Glutamatergic neuron (in vitro differentiated cells): ENCODE results near the gene TP53BP2. TPM values are rescaled to one million over a fixed set of nuclear protein-coding genes. Genes with fewer than 3 reads are reported as not detected.
"Not testable (repeated sequence)": the region's sequence is repeated elsewhere in the genome, so short reads cannot be mapped to it uniquely, and the experiment has no call there.

ENCODE experiments used
- DNase-seq: peaks from one replicate; pipeline ENCODE4 v3.0.0; 2022
- H3K27ac Mint-ChIP-seq: one replicate; pipeline ENCODE4 v1.8.0; 2020; ENCODE audit warnings: mild to moderate bottlenecking, mixed read lengths, inconsistent platforms; ENCODE audit not compliant: unreplicated experiment
- H3K27me3 Mint-ChIP-seq: one replicate; pipeline ENCODE4 v1.8.0; 2020; ENCODE audit warnings: mild to moderate bottlenecking, moderate library complexity, mixed read lengths, inconsistent platforms; ENCODE audit not compliant: unreplicated experiment
- H3K36me3 Mint-ChIP-seq: one replicate; pipeline ENCODE4 v1.8.0; 2020; ENCODE audit warnings: mild to moderate bottlenecking, mixed read lengths, inconsistent platforms; ENCODE audit not compliant: unreplicated experiment
- H3K4me1 Mint-ChIP-seq: one replicate; pipeline ENCODE4 v1.8.0; 2020; ENCODE audit warnings: mild to moderate bottlenecking, low read depth, mixed read lengths, inconsistent platforms; ENCODE audit not compliant: unreplicated experiment
- H3K4me3 Mint-ChIP-seq: one replicate; pipeline ENCODE4 v1.8.0; 2020; ENCODE audit warnings: mild to moderate bottlenecking, mixed read lengths, inconsistent platforms; ENCODE audit not compliant: unreplicated experiment
- H3K9me3 Mint-ChIP-seq: one replicate; pipeline ENCODE4 v1.8.0; 2020; ENCODE audit warnings: mild to moderate bottlenecking, moderate library complexity, mixed read lengths, inconsistent platforms; ENCODE audit not compliant: unreplicated experiment
- total RNA-seq: library from RNA; stranded (reverse); fragmentation: NEBNext Ultra II Directional; extraction: Animal tissue kit (Norgen Biotek cat#: 25700); gene quantifications from one replicate; pipeline ENCODE4 v1.2.1, GENCODE V29; 2021; ENCODE audit not compliant: unreplicated experiment
- TF ChIP-seq, protein P1 (sequence below): fragments of 200-600 bp; sonication (generic); IDR thresholded peaks from one replicate; pipeline ENCODE4 v1.5.0; 2021; ENCODE audit not compliant: partially characterized antibody, unreplicated experiment

Gene TP53BP2
- total RNA-seq, 1 donor from 2014 or later, result 50.7 TPM

DNA sequence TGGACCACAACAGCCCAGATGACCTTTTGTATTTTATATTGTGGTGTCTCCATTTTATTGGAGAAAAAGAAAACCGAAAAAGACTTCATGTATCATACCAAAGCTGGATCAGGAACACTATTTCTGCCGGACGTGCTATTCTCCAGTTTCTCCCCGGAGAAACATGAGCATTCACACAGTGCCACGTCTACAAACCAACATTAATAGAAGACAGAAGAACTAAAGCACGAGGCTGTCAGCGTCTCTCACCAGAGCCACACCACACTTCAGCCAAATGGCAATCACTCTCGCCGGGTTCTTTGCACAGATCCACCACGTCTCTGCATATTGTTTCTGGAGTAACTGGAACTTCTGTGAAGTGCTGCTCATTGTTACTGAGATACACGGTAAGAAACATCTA is 24.8 kb downstream of the TP53BP2 start:
- DNase-seq, result no peak
- TF ChIP-seq, protein P1, sequence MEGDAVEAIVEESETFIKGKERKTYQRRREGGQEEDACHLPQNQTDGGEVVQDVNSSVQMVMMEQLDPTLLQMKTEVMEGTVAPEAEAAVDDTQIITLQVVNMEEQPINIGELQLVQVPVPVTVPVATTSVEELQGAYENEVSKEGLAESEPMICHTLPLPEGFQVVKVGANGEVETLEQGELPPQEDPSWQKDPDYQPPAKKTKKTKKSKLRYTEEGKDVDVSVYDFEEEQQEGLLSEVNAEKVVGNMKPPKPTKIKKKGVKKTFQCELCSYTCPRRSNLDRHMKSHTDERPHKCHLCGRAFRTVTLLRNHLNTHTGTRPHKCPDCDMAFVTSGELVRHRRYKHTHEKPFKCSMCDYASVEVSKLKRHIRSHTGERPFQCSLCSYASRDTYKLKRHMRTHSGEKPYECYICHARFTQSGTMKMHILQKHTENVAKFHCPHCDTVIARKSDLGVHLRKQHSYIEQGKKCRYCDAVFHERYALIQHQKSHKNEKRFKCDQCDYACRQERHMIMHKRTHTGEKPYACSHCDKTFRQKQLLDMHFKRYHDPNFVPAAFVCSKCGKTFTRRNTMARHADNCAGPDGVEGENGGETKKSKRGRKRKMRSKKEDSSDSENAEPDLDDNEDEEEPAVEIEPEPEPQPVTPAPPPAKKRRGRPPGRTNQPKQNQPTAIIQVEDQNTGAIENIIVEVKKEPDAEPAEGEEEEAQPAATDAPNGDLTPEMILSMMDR, result no peak
- Mint-ChIP-seq H3K4me3 (no peak overlapping the region), H3K36me3 (peaks cover 4% of the 10 kb centered on the region), H3K4me1 (peaks cover 27% of the 10 kb centered on the region), H3K9me3 (no peaks in the 10 kb centered on the region), H3K27ac (no peak overlapping the region), H3K27me3 (no peaks in the 10 kb centered on the region)

DNA sequence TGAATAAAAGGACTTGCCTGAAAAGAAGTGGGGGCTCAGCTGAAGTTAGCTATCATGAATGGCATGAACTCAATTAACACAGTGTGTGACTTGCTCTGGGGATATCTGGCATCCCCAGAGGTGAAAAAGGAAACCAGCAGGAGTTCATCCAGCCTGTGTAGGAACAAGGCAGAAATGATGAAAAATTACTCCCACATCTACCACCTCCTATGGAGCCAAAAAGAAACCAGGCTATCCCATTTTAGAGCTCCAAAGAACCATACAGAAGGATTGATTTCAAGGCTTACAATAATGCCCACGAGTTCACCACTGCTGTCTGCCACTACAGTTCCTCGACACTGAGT is 25.3 kb downstream of the TP53BP2 start:
- Mint-ChIP-seq H3K27me3 (no peaks in the 10 kb centered on the region), H3K4me3 (no peak overlapping the region), H3K36me3 (peaks cover 4% of the 10 kb centered on the region), H3K4me1 (peaks cover 22% of the 10 kb centered on the region), H3K9me3 (no peaks in the 10 kb centered on the region), H3K27ac (no peak overlapping the region)
- DNase-seq, result no peak
- TF ChIP-seq, protein P1, result no peak

DNA sequence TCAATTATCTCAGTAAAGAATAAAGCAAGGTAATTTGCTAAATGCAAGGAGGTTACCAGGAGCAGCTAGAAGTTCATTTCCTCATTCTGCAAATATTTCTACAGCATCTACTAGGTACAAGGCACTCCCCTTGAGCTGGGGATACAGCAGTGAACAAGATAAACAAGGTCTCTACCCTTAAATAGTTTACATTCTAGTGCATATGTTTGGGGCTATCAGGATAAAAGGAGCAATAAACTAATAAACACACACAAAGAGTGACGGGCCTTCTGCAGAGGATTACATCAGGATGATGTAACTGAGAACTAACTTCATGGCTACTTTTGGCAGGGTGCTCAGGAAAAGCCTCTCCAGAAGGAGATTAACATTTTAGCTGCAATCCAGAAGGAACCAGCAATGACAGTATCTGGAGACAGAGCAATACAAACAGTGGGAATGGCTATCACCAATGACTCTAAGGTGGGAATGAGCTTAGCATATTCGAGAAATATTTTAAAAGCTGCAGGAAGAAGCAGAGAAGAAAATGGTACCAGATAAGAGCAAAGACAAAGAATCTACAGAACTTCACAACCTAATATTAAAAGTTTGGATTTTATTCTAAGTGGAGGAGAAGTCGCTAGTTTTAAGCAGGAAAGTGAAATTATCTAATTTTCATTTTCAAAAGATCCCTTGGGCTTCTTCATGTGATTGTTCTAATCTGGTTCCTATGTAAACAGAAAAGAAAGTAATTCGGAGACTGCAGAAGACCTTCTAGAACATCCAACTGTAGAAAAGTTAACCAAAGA is 25.8 kb downstream of the TP53BP2 start:
- Mint-ChIP-seq H3K36me3 (peaks cover 4% of the 10 kb centered on the region), H3K4me3 (no peak overlapping the region), H3K4me1 (peaks cover 22% of the 10 kb centered on the region), H3K9me3 (no peaks in the 10 kb centered on the region), H3K27ac (no peak overlapping the region), H3K27me3 (no peaks in the 10 kb centered on the region)
- DNase-seq, result no peak
- TF ChIP-seq, protein P1, result no peak

DNA sequence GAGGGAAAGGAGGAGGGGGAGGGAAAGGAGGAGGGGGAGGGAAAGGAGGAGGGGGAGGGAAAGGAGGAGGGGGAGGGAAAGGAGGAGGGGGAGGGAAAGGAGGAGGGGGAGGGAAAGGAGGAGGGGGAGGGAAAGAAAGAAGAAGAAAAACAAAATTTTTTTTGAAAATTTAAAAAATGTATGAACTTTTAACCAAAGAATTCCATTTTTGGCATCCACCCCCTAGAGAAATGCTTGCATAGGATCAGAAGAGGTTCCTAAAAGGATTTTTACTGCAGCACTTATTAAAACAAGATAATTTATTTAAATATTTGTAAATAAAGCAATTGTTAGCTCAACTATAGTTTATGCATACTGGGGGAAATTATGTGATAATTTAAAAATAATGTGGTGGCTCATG is 28.5 kb downstream of the TP53BP2 start:
- not testable (repeated sequence) for H3K27ac Mint-ChIP-seq, H3K4me3 Mint-ChIP-seq, H3K36me3 Mint-ChIP-seq, H3K27me3 Mint-ChIP-seq, DNase-seq, H3K9me3 Mint-ChIP-seq
- peaks cover 17% of the 10 kb centered on the region for H3K4me1 Mint-ChIP-seq

DNA sequence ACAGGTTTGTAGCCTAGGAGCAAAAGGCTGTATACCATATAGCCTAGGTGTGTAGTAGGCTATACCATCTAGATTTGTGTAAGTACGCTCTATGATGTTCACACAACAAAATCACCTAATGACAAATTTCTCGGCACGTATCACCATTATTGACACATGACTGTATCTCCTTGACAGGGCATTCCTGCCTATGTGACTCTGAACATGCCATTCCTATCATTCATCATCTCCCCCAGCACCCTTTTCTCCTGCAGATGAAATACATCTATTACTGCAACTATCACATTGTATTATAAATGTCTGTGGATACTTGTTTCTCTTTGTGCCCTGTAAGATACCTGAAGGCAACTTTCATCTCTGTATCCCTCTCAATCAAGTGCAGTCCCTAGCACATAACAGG is 29.9 kb downstream of the TP53BP2 start:
- H3K27ac Mint-ChIP-seq, result no peak overlapping the region
- H3K36me3 Mint-ChIP-seq, result peaks cover 4% of the 10 kb centered on the region
- H3K4me1 Mint-ChIP-seq, result peaks cover 14% of the 10 kb centered on the region
- H3K27me3 Mint-ChIP-seq, result no peaks in the 10 kb centered on the region
- DNase-seq, result no peak
- H3K9me3 Mint-ChIP-seq, result no peaks in the 10 kb centered on the region
- no peak overlapping the region for H3K4me3 Mint-ChIP-seq
- TF ChIP-seq, protein P1, result no peak
